ENCODE results near the gene KLHDC3. TPM values are rescaled to one million over a fixed set of nuclear protein-coding genes. Genes with fewer than 3 reads are reported as not detected.

The KLHDC3 gene
- total and polyA plus RNA-seq, 2 of the 13 experiments (the other 11 are each of a cell fraction or from before 2014, with no cell fraction given) = 78.3 to 91.5 TPM

DNA sequence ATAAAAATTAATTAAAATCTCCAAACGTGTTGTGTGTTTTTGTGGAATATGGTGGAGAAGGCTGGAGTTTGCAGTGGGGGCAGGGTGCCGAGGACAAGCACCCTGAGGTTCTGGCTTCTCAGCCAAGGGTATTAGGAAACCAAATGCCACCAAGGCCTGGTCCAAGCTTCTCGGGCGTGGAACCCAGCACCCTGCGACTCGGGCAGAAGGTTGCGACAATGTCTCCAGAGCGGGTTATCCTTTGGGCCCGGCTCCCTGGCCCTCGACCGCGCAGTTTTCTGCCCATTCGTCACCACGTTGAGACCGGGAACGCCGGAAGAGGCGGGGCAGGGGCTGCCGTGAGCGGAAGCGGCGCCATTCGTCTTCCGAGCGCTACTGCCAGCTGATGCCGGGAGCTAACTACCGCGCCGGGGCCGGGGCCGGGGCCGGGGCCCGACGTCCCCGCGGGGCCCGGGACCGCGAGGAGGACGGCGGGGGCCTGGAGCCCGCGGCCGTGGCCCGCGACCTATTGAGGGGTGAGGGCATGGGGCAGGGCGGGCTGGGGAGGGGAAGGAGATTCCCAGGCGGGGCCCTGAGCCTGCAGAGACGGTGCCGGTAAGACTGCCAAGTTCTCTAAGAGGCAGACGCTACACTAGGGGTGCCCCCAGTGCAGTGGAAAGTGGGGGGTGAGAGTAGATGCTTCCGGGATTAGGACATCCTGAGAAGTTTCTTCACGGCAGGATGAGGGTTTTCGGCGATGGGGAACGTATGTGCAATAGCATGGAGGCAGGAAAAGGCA, 7.4 kb downstream of the KLHDC3 start, which contains the start of gene RRP36 (continued):
- TF ChIP-seq, protein P1, sequence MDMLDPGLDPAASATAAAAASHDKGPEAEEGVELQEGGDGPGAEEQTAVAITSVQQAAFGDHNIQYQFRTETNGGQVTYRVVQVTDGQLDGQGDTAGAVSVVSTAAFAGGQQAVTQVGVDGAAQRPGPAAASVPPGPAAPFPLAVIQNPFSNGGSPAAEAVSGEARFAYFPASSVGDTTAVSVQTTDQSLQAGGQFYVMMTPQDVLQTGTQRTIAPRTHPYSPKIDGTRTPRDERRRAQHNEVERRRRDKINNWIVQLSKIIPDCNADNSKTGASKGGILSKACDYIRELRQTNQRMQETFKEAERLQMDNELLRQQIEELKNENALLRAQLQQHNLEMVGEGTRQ (IDR thresholded peaks at IDR 0.05; ENCODE audit: low read depth, low read length) = no peak
- TF ChIP-seq, protein P1 (CRISPR knock-in tag; IDR thresholded peaks at IDR 0.05; ENCODE audit: borderline replicate concordance) = no peak
- TF ChIP-seq CREB1 (IDR thresholded peaks at IDR 0.05) = peak; percentile 31; the same call in 1 of the 2 replicates
- peak; percentile 63 for TF ChIP-seq CREB1 (CRISPR knock-in tag; IDR thresholded peaks at IDR 0.05)
- peak; percentile 87 for TF ChIP-seq SRSF1 (optimal IDR thresholded peaks at IDR 0.05; ENCODE audit: low read depth, low read length)
- TF ChIP-seq, protein P2, sequence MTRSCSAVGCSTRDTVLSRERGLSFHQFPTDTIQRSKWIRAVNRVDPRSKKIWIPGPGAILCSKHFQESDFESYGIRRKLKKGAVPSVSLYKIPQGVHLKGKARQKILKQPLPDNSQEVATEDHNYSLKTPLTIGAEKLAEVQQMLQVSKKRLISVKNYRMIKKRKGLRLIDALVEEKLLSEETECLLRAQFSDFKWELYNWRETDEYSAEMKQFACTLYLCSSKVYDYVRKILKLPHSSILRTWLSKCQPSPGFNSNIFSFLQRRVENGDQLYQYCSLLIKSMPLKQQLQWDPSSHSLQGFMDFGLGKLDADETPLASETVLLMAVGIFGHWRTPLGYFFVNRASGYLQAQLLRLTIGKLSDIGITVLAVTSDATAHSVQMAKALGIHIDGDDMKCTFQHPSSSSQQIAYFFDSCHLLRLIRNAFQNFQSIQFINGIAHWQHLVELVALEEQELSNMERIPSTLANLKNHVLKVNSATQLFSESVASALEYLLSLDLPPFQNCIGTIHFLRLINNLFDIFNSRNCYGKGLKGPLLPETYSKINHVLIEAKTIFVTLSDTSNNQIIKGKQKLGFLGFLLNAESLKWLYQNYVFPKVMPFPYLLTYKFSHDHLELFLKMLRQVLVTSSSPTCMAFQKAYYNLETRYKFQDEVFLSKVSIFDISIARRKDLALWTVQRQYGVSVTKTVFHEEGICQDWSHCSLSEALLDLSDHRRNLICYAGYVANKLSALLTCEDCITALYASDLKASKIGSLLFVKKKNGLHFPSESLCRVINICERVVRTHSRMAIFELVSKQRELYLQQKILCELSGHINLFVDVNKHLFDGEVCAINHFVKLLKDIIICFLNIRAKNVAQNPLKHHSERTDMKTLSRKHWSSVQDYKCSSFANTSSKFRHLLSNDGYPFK (CRISPR knock-in tag; IDR thresholded peaks at IDR 0.05; ENCODE audit: borderline replicate concordance) = no peak; the same call in 1 of the 2 replicates
- no peak for TF ChIP-seq ZNF839 (CRISPR knock-in tag; IDR thresholded peaks at IDR 0.05; ENCODE audit: borderline replicate concordance)
- TF ChIP-seq SOX13 (IDR thresholded peaks at IDR 0.05) = no peak
- peak in 1 of 2 experiments; percentile 31; a peak in 2 of 4 replicates for TF ChIP-seq SOX13 (CRISPR knock-in tag; conservative IDR thresholded peaks at IDR 0.05 in 1 of 2, IDR thresholded peaks at IDR 0.05 in 1 of 2)
- TF ChIP-seq SALL2 (CRISPR knock-in tag; IDR thresholded peaks at IDR 0.05) = peak; percentile 95
- no peak for TF ChIP-seq ZNF451 (CRISPR knock-in tag; IDR thresholded peaks at IDR 0.05)
- TF ChIP-seq HMG20B (CRISPR knock-in tag; conservative IDR thresholded peaks at IDR 0.05) = no peak
- peak; percentile 44 for TF ChIP-seq ASH2L (IDR thresholded peaks at IDR 0.05; ENCODE audit: insufficient read length, low read depth, low read length)
- TF ChIP-seq, protein P3, sequence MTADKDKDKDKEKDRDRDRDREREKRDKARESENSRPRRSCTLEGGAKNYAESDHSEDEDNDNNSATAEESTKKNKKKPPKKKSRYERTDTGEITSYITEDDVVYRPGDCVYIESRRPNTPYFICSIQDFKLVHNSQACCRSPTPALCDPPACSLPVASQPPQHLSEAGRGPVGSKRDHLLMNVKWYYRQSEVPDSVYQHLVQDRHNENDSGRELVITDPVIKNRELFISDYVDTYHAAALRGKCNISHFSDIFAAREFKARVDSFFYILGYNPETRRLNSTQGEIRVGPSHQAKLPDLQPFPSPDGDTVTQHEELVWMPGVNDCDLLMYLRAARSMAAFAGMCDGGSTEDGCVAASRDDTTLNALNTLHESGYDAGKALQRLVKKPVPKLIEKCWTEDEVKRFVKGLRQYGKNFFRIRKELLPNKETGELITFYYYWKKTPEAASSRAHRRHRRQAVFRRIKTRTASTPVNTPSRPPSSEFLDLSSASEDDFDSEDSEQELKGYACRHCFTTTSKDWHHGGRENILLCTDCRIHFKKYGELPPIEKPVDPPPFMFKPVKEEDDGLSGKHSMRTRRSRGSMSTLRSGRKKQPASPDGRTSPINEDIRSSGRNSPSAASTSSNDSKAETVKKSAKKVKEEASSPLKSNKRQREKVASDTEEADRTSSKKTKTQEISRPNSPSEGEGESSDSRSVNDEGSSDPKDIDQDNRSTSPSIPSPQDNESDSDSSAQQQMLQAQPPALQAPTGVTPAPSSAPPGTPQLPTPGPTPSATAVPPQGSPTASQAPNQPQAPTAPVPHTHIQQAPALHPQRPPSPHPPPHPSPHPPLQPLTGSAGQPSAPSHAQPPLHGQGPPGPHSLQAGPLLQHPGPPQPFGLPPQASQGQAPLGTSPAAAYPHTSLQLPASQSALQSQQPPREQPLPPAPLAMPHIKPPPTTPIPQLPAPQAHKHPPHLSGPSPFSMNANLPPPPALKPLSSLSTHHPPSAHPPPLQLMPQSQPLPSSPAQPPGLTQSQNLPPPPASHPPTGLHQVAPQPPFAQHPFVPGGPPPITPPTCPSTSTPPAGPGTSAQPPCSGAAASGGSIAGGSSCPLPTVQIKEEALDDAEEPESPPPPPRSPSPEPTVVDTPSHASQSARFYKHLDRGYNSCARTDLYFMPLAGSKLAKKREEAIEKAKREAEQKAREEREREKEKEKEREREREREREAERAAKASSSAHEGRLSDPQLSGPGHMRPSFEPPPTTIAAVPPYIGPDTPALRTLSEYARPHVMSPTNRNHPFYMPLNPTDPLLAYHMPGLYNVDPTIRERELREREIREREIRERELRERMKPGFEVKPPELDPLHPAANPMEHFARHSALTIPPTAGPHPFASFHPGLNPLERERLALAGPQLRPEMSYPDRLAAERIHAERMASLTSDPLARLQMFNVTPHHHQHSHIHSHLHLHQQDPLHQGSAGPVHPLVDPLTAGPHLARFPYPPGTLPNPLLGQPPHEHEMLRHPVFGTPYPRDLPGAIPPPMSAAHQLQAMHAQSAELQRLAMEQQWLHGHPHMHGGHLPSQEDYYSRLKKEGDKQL (CRISPR knock-in tag; IDR thresholded peaks at IDR 0.05; ENCODE audit: low read depth) = no peak
- no peak for TF ChIP-seq SRSF9 (IDR thresholded peaks at IDR 0.05; ENCODE audit: borderline replicate concordance, insufficient read depth, low read depth, low read length, poor library complexity, severe bottlenecking)
- TF ChIP-seq PRMT3 (CRISPR knock-in tag; IDR thresholded peaks at IDR 0.05; ENCODE audit: borderline replicate concordance, low read depth) = no peak
